ENCODE results near the gene SORL1. TPM values are rescaled to one million over a fixed set of nuclear protein-coding genes. Genes with fewer than 3 reads are reported as not detected.

Gene SORL1
- total and polyA plus RNA-seq, 2 of the 13 experiments (the other 11 are each of a cell fraction or from before 2014, with no cell fraction given): 21.3 to 148 TPM

DNA sequence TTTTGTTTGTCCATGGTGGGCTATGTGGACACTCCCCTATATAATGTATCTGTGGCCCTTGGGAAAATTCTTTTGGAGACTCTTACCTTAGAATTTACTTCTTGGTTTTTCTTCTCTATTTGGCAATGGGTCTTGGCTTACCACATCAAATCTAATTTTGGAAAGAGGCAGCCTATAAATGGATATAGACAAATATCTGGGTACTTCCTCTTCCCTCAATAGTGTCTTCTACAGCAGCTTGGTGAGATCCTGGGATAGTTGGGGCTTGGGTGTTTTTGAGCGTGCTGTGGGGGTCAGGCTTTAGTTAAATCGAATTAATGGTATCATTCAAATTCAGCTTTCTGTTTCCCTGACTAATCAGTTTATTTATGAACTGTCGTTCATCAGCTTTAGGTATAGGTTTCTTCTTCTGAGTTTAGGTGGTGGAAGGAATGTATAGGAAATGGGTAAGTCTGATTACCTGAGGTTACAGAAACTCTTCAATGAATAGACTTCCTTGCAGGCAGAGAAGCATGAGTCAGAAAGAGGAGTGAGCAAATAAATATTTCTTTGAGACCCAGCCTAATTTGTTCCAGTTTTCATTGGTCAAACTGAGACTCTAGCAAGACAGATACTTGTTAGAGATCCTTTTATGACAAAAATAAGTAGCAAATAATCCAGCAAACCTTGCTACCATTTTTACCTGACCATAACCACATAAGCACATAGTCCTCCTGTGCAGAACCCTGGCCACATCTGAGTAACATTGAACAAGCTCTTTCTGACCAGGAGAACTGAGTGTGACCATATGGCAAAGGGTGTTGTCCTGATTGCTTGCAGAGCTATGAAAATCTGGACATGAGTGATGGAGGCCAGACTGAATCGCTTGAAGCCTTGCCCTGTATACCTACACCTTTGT, 69.3 kb downstream of the SORL1 start:
- TF ChIP-seq ATF1 (CRISPR knock-in tag; IDR thresholded peaks at IDR 0.05) (no peak), ZNF451 (CRISPR knock-in tag; IDR thresholded peaks at IDR 0.05) (no peak), PRMT3 (CRISPR knock-in tag; IDR thresholded peaks at IDR 0.05; ENCODE audit: borderline replicate concordance, low read depth) (no peak), ZNF549 (CRISPR knock-in tag; IDR thresholded peaks at IDR 0.05) (no peak), ZNF230 (CRISPR knock-in tag; IDR thresholded peaks at IDR 0.05) (no peak)
- TF ChIP-seq, protein P1, sequence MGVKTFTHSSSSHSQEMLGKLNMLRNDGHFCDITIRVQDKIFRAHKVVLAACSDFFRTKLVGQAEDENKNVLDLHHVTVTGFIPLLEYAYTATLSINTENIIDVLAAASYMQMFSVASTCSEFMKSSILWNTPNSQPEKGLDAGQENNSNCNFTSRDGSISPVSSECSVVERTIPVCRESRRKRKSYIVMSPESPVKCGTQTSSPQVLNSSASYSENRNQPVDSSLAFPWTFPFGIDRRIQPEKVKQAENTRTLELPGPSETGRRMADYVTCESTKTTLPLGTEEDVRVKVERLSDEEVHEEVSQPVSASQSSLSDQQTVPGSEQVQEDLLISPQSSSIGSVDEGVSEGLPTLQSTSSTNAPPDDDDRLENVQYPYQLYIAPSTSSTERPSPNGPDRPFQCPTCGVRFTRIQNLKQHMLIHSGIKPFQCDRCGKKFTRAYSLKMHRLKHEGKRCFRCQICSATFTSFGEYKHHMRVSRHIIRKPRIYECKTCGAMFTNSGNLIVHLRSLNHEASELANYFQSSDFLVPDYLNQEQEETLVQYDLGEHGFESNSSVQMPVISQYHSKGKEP (CRISPR knock-in tag; IDR thresholded peaks at IDR 0.05): no peak
- ChIA-PET CTCF (ENCODE audit: low intra/inter-chr PET ratio, low total read pairs) (no interaction called here), POLR2A (no interaction called here)
- Histone ChIP-seq H4K20me1 (ENCODE audit: insufficient read depth, low read length) (peaks cover 5% of the 10 kb centered on the region), H3K4me1 (ENCODE audit: insufficient read depth, low read length) (no peaks in the 10 kb centered on the region), H3K27ac (ENCODE audit: extremely low read length, insufficient read depth, low read length) (no peak overlapping the region), H3K36me3 (replicated peaks in 1 of 2; ENCODE audit: control insufficient read depth in 1 of 2, insufficient read depth in 2 of 2, low read length in 2 of 2) (peaks cover 41 to 84% of the 10 kb centered on the region in 2 experiments), H3K9ac (ENCODE audit: insufficient read depth, low read depth, low read length) (no peak overlapping the region), H3K9me3 (ENCODE audit: low read length) (no peaks in the 10 kb centered on the region), H2AFZ (ENCODE audit: low read length) (no peak overlapping the region), H3K4me3 (replicated peaks in 1 of 3; ENCODE audit: insufficient read depth in 1 of 3, low read depth in 2 of 3, low read length in 3 of 3) (no peak overlapping the region), H3K4me2 (ENCODE audit: low read depth, low read length) (no peak overlapping the region), H3K79me2 (ENCODE audit: insufficient read depth, low read length) (no peaks in the 10 kb centered on the region), H3K27me3 (ENCODE audit: control insufficient read depth in 1 of 2, insufficient read depth in 2 of 2, low read length in 2 of 2) (no peaks in the 10 kb centered on the region)
- DNase-seq (ENCODE audit: low spot score) (no peak), ATAC-seq (no peak), FAIRE-seq (no peak)
- BruUV-seq (replicated peaks): no TSS peak
- intact Hi-C loops (cut with micrococcal nuclease; ENCODE audit: unreplicated experiment): no loop called here
- WGBS (ENCODE audit: low lambda C conversion rate): 96% methylated on average over 4 of the region's 4 CpGs
- in situ Hi-C loops (cut with HindIII; ENCODE audit: extremely low pct_ligation_motif_present, low pct_unique_long_range_greater_than_20kb): no loop called here

All from HepG2 (cell line).